Gastrocnemius medialis (tissue), 4 donors: ENCODE data around the gene ATP1A2.

Experiments
- POLR2A ChIP-seq, 2 donors: fragments of 450-650 bp; IDR thresholded peaks; one replicate each; pipeline ENCODE4 v1.6.1; 2017; ENCODE audit warnings: antibody characterized with exemption in 2 of 2, mild to moderate bottlenecking in 2 of 2, moderate library complexity in 2 of 2
- TF ChIP-seq, protein P1 (sequence below), 5 experiments: fragments of 450-650 bp in 3 of 5; fragments of 200-600 bp in 2 of 5; sonication (generic) in 2 of 5; IDR thresholded peaks in 4 of 5; conservative IDR thresholded peaks in 1 of 5; 1 replicate in 4 of 5; 2 replicates in 1 of 5; pipeline ENCODE4 v1.5.1; 2016 to 2019; ENCODE audit warnings: antibody characterized with exemption in 5 of 5, mild to moderate bottlenecking in 3 of 5, moderate library complexity in 3 of 5

DNA sequence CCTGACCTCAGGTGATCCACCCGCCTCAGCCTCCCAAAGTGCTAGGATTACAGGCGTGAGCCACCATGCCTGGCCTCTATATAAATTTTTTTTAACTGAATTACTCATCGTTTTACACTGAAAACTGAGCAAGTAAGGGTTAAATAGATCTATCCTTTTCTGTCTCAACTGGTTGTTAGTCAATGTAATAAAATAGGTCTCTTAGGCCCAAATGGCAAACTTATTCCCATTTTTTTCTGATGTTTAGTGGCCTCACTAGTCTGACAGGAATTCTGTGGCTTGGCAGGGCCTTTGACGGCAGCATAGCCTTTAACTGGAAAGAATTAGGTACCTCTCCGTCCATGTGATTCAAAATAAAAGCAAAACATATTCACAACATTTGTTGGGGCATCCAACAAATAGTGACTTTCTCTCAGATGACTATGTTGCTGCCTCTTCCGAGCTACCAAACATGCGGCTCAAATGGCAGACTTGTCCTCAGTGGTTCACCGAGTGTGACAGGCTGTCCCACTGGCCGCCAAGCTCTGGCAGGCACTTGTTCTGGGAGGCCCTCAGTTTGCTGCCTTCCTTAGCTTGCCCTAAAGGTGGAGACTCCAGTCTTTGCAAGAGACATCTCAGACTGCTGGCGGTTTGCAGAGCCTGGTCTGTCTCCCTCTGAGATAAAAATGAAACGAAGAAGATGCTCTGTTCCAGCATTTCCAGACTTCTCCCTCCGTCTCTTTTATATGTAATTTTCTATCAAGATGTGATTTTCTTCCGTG is 53.2 kb downstream of the ATP1A2 start:
- TF ChIP-seq, protein P1, sequence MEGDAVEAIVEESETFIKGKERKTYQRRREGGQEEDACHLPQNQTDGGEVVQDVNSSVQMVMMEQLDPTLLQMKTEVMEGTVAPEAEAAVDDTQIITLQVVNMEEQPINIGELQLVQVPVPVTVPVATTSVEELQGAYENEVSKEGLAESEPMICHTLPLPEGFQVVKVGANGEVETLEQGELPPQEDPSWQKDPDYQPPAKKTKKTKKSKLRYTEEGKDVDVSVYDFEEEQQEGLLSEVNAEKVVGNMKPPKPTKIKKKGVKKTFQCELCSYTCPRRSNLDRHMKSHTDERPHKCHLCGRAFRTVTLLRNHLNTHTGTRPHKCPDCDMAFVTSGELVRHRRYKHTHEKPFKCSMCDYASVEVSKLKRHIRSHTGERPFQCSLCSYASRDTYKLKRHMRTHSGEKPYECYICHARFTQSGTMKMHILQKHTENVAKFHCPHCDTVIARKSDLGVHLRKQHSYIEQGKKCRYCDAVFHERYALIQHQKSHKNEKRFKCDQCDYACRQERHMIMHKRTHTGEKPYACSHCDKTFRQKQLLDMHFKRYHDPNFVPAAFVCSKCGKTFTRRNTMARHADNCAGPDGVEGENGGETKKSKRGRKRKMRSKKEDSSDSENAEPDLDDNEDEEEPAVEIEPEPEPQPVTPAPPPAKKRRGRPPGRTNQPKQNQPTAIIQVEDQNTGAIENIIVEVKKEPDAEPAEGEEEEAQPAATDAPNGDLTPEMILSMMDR (IDR thresholded peaks at IDR 0.05 in 4 of 5, conservative IDR thresholded peaks at IDR 0.05 in 1 of 5): no peak
- no peak for TF ChIP-seq POLR2A (IDR thresholded peaks at IDR 0.05)
